Measurements from ENCODE around the gene FIGLA.

GRCh38 chr2:70797506-70797905 lies 7.1 kb upstream of the FIGLA start:
- no peak for TF ChIP-seq CTCF (IDR thresholded peaks at IDR 0.05 in 8 of 11, conservative IDR thresholded peaks at IDR 0.05 in 3 of 11)
- no peak for TF ChIP-seq POLR2AphosphoS5 (IDR thresholded peaks at IDR 0.05)
